ENCODE data around the gene PNLIP. TPM values are rescaled to one million over a fixed set of nuclear protein-coding genes. Genes with fewer than 3 reads are reported as not detected.

PNLIP gene
- total and polyA plus RNA-seq, 9 donors, result 3.1 to 7.0 (median 3.8) TPM; not detected in 5

DNA sequence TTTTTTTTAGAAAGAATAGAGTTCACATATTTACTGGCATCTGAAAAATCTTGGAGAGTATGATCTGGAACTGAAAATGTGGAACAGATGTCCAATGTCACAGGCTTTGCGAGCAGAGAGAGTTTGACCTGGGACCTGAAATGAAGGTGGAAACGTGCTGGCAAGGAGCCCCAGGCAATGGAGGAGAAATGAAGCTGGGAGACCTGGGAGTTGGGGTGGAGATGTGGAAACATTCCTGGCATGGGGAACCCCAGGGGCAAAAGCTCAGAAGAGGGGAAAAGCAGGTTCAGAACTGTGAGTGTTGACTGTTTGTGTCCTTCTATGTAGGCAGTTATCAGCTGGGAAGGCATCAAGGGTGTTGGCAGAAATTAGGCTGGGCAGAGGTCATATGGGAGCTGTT is 67.7 kb downstream of the PNLIP start:
- Histone ChIP-seq H3K9me3 (peaks cover 0 to 4% of the 10 kb centered on the region in 2 donors), H3K27ac (no peak overlapping the region), H3K4me1 (ENCODE audit: insufficient read depth) (no peaks in the 10 kb centered on the region), H3K4me3 (no peak overlapping the region), H3K27me3 (no peaks in the 10 kb centered on the region), H3K36me3 (no peaks in the 10 kb centered on the region)
- no peak for TF ChIP-seq POLR2A (IDR thresholded peaks at IDR 0.05)
- no peak for TF ChIP-seq EP300 (IDR thresholded peaks at IDR 0.05)
- TF ChIP-seq, protein P1, sequence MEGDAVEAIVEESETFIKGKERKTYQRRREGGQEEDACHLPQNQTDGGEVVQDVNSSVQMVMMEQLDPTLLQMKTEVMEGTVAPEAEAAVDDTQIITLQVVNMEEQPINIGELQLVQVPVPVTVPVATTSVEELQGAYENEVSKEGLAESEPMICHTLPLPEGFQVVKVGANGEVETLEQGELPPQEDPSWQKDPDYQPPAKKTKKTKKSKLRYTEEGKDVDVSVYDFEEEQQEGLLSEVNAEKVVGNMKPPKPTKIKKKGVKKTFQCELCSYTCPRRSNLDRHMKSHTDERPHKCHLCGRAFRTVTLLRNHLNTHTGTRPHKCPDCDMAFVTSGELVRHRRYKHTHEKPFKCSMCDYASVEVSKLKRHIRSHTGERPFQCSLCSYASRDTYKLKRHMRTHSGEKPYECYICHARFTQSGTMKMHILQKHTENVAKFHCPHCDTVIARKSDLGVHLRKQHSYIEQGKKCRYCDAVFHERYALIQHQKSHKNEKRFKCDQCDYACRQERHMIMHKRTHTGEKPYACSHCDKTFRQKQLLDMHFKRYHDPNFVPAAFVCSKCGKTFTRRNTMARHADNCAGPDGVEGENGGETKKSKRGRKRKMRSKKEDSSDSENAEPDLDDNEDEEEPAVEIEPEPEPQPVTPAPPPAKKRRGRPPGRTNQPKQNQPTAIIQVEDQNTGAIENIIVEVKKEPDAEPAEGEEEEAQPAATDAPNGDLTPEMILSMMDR (IDR thresholded peaks at IDR 0.05), result no peak
- intact Hi-C loops (cut with DNase I), result no loop called here
- no peak for DNase-seq
- WGBS, 3 donors, result 46 to 72% (median 62%) methylated on average over 2 of the region's 2 CpGs

DNA sequence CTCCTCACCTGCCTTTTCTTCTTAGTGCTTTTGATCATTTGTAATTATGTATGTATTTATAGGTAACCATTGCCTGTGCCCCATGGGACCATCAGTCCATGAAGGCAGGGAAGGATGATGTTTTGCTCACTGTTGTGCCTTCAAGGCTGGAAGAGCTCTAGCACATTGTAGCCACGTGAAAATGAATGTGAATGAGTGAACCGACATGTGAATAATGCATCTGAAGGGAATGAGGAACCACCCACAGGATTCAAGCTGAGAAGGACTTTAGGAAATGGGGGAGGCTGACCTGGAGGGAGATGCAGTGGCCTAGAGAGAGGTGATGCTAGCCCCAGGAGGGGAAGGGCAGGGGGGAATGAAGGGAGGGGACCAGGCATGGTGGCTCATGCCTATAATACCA is 69.1 kb downstream of the PNLIP start:
- DNase-seq, result no peak
- intact Hi-C loops (cut with DNase I), result no loop called here
- no peaks in the 10 kb centered on the region for H3K4me1 ChIP-seq (ENCODE audit: insufficient read depth)
- no peak for TF ChIP-seq POLR2A (IDR thresholded peaks at IDR 0.05)
- H3K9me3 ChIP-seq, result no peaks in the 10 kb centered on the region
- no peak overlapping the region for H3K4me3 ChIP-seq
- no peak overlapping the region for H3K27ac ChIP-seq
- H3K27me3 ChIP-seq, result no peaks in the 10 kb centered on the region
- no peaks in the 10 kb centered on the region for H3K36me3 ChIP-seq
- WGBS, 3 donors, result 34 to 57% (median 44%) methylated on average over 2 of the region's 2 CpGs

DNA sequence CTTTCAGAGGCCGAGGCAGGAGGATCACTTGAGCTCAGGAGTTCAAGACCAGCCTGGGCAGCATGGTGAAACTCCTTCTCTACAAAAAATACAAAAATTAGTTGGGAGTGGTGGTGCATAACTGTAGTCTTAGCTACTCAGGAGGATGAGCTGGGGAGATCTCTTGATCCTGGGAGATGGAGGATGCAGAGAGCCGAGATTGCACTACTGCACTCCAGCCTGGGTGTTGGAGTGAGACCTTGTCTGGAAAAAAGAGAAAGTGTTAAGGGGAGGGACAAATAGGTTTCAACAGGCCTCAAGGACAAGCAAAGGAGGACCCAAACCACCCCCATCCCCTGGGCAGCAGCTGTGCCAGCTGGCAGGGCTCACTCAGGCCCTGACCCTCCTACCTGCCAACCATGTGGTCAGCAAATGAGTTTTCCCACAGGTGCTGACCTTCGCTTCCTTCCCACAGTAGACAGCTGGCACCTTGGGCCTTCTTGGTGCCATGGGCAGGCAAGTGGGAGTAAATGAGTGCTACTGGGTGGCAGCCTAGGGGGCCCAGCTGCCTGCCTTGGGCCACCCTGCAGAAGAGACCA is 69.6 kb downstream of the PNLIP start:
- H3K36me3 ChIP-seq, result no peaks in the 10 kb centered on the region
- H3K27me3 ChIP-seq, result no peaks in the 10 kb centered on the region
- TF ChIP-seq POLR2A (IDR thresholded peaks at IDR 0.05) (no peak), EP300 (IDR thresholded peaks at IDR 0.05) (no peak)
- TF ChIP-seq, protein P1 (IDR thresholded peaks at IDR 0.05), result no peak
- H3K27ac ChIP-seq, result no peak overlapping the region
- WGBS, 3 donors, result 87 to 92% (median 87%) methylated on average over 3 of the region's 3 CpGs
- no peaks in the 10 kb centered on the region for H3K4me1 ChIP-seq (ENCODE audit: insufficient read depth)
- DNase-seq, result no peak
- H3K9me3 ChIP-seq, result no peaks in the 10 kb centered on the region
- H3K4me3 ChIP-seq, result no peak overlapping the region
- intact Hi-C loops (cut with DNase I), result no loop called here

Small RNAs within 50 kb of the gene (small RNA-seq; reads per million reads assigned to genes)
- not detected for gene RNU6-1090P

Other genes with a start within 250 kb of the PNLIP start
- gene CCDC172, start 221.5 kb upstream of the PNLIP start, total RNA-seq, result not detected
- gene CCDC172, start 221.5 kb upstream of the PNLIP start, polyA plus RNA-seq, result not detected
- not detected for gene PNLIPRP3, start 118.1 kb upstream of the PNLIP start, total RNA-seq
- not detected for gene PNLIPRP3, start 118.1 kb upstream of the PNLIP start, polyA plus RNA-seq
- gene PNLIPRP1, start 45.0 kb downstream of the PNLIP start, total RNA-seq, result 1 to 10 TPM in 2 of 7 donors, under 1 TPM in 1, not detected in 4; 0.34 to 2.8 (median 2.3) TPM
- gene PNLIPRP1, start 45.0 kb downstream of the PNLIP start, polyA plus RNA-seq, result not detected
- 1 to 10 TPM in 1 of 7 donors, under 1 TPM in 3, not detected in 3; 0.15 to 1.4 (median 0.23) TPM for gene PNLIPRP2, start 75.0 kb downstream of the PNLIP start, total RNA-seq
- gene PNLIPRP2, start 75.0 kb downstream of the PNLIP start, polyA plus RNA-seq, result under 1 TPM in 1 of 2 donors, not detected in 1; 0.37 TPM
- 10 to 100 TPM; 27.7 to 47.5 (median 40.5) TPM for gene HSPA12A, start 196.6 kb downstream of the PNLIP start, total RNA-seq
- 10 to 100 TPM; 16.0 to 34.3 TPM for gene HSPA12A, start 196.6 kb downstream of the PNLIP start, polyA plus RNA-seq